ENCODE results near the gene SEMA3C.

SEMA3C gene

GRCh38 chr7:80916770-80917741, 1.8 kb downstream of the SEMA3C start (continued):
- no peak for TF ChIP-seq ZBTB21 (tag by site-specific recombination; IDR thresholded peaks at IDR 0.05)
- no peak for TF ChIP-seq ZNF518A (tag by site-specific recombination; conservative IDR thresholded peaks at IDR 0.05; ENCODE audit: low read depth)
- TF ChIP-seq SCRT2 (tag by site-specific recombination; IDR thresholded peaks at IDR 0.05) = peak; percentile 87
- TF ChIP-seq SETDB1 (IDR thresholded peaks at IDR 0.05; ENCODE audit: insufficient read length, low read length) = no peak
- TF ChIP-seq ZNF148 (tag by site-specific recombination; IDR thresholded peaks at IDR 0.05; ENCODE audit: borderline replicate concordance) = no peak
- TF ChIP-seq ZNF76 (tag by site-specific recombination; IDR thresholded peaks at IDR 0.05; ENCODE audit: borderline replicate concordance, low read depth) = no peak
- TF ChIP-seq SP2 (tag by site-specific recombination; IDR thresholded peaks at IDR 0.05) = no peak
- no peak for TF ChIP-seq HOXA7 (CRISPR knock-in tag; IDR thresholded peaks at IDR 0.05; ENCODE audit: borderline replicate concordance)
- TF ChIP-seq ZNF133 (tag by site-specific recombination; IDR thresholded peaks at IDR 0.05) = no peak
- TF ChIP-seq GFI1B (tag by site-specific recombination; IDR thresholded peaks at IDR 0.05) = peak; percentile 80; the same call in 1 of the 2 replicates
- no peak for TF ChIP-seq ZNF112 (tag by site-specific recombination; IDR thresholded peaks at IDR 0.05)
- TF ChIP-seq ZNF37A (tag by site-specific recombination; IDR thresholded peaks at IDR 0.05) = no peak
- TF ChIP-seq, protein P1, sequence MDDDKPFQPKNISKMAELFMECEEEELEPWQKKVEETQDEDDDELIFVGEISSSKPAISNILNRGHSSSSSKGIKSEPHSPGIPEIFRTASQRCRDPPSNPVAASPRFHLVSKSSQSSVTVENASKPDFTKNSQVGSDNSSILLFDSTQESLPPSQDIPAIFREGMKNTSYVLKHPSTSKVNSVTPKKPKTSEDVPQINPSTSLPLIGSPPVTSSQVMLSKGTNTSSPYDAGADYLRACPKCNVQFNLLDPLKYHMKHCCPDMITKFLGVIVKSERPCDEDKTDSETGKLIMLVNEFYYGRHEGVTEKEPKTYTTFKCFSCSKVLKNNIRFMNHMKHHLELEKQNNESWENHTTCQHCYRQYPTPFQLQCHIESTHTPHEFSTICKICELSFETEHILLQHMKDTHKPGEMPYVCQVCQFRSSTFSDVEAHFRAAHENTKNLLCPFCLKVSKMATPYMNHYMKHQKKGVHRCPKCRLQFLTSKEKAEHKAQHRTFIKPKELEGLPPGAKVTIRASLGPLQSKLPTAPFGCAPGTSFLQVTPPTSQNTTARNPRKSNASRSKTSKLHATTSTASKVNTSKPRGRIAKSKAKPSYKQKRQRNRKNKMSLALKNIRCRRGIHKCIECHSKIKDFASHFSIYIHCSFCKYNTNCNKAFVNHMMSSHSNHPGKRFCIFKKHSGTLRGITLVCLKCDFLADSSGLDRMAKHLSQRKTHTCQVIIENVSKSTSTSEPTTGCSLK (tag by site-specific recombination; IDR thresholded peaks at IDR 0.05) = no peak
- no peak for TF ChIP-seq ZSCAN16 (tag by site-specific recombination; IDR thresholded peaks at IDR 0.05)
- no peak for TF ChIP-seq ZBTB20 (tag by site-specific recombination; IDR thresholded peaks at IDR 0.05)
- no peak for TF ChIP-seq ZNF677 (tag by site-specific recombination; IDR thresholded peaks at IDR 0.05)
- no peak for TF ChIP-seq ZNF169 (tag by site-specific recombination; IDR thresholded peaks at IDR 0.05)
- TF ChIP-seq ZNF274 (IDR thresholded peaks at IDR 0.05; ENCODE audit: low read length) = no peak
- no peak for TF ChIP-seq ZNF274 (tag by site-specific recombination; IDR thresholded peaks at IDR 0.05; ENCODE audit: borderline replicate concordance)
- TF ChIP-seq ZNF645 (tag by site-specific recombination; IDR thresholded peaks at IDR 0.05) = no peak
- no peak for TF ChIP-seq KLF1 (tag by site-specific recombination; IDR thresholded peaks at IDR 0.05)
- no peak for TF ChIP-seq ZBTB7A (tag by site-specific recombination; IDR thresholded peaks at IDR 0.05; ENCODE audit: low read depth)
- no peak for TF ChIP-seq ZFP37 (tag by site-specific recombination; IDR thresholded peaks at IDR 0.05)
- TF ChIP-seq ZNF791 (tag by site-specific recombination; IDR thresholded peaks at IDR 0.05) = no peak
- TF ChIP-seq ZNF785 (tag by site-specific recombination; IDR thresholded peaks at IDR 0.05) = no peak
- TF ChIP-seq, protein P2, sequence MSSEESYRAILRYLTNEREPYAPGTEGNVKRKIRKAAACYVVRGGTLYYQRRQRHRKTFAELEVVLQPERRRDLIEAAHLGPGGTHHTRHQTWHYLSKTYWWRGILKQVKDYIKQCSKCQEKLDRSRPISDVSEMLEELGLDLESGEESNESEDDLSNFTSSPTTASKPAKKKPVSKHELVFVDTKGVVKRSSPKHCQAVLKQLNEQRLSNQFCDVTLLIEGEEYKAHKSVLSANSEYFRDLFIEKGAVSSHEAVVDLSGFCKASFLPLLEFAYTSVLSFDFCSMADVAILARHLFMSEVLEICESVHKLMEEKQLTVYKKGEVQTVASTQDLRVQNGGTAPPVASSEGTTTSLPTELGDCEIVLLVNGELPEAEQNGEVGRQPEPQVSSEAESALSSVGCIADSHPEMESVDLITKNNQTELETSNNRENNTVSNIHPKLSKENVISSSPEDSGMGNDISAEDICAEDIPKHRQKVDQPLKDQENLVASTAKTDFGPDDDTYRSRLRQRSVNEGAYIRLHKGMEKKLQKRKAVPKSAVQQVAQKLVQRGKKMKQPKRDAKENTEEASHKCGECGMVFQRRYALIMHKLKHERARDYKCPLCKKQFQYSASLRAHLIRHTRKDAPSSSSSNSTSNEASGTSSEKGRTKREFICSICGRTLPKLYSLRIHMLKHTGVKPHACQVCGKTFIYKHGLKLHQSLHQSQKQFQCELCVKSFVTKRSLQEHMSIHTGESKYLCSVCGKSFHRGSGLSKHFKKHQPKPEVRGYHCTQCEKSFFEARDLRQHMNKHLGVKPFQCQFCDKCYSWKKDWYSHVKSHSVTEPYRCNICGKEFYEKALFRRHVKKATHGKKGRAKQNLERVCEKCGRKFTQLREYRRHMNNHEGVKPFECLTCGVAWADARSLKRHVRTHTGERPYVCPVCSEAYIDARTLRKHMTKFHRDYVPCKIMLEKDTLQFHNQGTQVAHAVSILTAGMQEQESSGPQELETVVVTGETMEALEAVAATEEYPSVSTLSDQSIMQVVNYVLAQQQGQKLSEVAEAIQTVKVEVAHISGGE (tag by site-specific recombination; conservative IDR thresholded peaks at IDR 0.05; ENCODE audit: low read depth) = no peak
